RPMI7951 (cell line): ENCODE data around the gene AFF3. TPM values are rescaled to one million over a fixed set of nuclear protein-coding genes. Genes with fewer than 3 reads are reported as not detected.
"Not testable (repeated sequence)": the region's sequence is repeated elsewhere in the genome, so short reads cannot be mapped to it uniquely, and the experiment has no call there.

Source experiments
- DNase-seq: peaks from one replicate; pipeline ENCODE4 v3.0.0-alpha.2; 2012; ENCODE audit warnings: low read depth
- total RNA-seq: library from RNA; depleted of rRNA; stranded (reverse); fragments of >200 nt; shearing (Covaris generic); gene quantifications from 2 replicates; pipeline ENCODE4 v1.2.3, GENCODE V29; 2014

AFF3 gene
- total RNA-seq, 1 experiment from 2014 or later: 1.3 TPM

- no peak for DNase-seq
Measured at GRCh38 chr2:99794414-99794813, 348.0 kb downstream of the AFF3 start.

DNA sequence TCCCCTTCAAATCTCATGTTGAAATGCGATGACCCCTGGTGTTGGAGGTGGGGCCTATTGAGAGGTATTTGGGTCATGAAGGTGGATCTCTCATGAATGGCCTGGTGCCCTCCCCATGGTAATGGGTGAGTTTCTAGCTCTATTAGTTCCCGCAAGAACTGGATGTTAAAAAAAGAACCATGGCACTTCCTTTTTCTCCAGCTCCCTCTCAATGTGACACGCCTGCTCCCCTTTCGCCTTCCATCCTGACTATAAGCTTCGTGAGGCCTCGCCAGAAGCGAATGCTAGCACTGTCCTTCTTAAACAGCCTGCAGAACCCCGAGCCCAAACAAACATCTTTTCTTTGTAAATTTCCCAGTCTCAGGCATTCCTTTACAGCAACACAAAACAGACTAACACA, 349.4 kb downstream of the AFF3 start:
- DNase-seq: no peak

GRCh38 chr2:99789849-99790248, 352.5 kb downstream of the AFF3 start:
- DNase-seq: no peak

DNA sequence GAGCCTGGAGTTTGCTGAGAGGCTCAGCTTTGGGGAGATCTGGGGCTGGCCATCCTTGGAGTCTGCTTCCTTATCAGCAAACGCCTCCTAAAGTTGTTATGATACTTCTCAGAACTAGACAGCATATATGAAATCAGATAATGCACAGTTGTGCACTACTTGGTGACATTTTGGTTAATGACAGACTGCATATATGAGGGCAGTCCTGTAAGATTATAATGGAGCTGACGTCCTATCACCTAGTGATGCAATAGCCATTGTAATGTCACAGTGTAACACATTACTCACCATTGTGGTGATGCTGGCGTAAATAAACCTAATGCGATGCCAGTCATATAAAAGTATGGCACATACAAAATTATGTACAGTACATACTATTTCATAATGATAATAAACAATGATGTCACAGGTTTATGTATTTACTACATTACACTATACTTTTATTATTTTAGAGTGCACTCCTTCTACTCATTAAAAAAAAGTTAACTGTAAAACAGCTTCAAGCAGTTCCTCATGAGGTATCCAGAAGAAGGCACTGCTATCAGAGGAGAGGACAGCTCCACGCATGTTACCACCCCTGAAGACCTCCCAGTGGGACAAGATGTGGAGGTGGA, 354.5 kb downstream of the AFF3 start:
- no peak for DNase-seq

DNA sequence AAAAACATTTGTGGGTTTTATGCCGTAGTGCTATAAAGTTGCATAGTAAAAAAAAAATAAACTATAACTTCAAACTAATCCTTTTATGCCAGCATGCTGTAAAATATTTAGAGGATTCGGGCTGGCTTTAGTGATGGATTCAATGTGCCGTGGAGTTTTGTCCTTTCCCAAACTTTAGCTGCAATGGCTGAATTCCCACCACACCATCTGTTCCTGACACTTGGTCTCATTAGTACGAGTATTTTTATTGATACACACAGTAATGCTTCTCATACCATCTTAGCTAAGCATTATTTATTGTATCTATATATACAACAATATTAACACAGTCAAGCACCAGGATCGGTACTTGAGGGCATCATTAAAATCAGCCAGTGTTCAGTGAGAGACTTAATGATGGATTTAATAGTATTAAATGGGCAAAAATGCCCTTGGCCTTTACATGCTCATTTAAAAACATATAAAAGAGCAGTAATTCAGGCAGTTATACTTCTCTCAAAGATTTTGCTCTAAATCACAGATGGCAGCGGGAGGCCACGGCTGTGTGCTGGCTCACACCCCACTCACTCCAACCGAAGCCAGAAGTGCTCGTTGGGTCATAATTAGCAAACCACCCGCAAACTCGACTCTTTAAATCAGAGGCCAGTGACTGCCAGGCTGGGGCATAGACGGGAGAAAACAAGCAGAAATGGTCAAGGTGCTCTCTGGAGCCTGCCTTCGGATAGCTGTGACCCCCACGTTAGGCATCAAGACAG, 355.6 kb downstream of the AFF3 start:
- DNase-seq: no peak

DNA sequence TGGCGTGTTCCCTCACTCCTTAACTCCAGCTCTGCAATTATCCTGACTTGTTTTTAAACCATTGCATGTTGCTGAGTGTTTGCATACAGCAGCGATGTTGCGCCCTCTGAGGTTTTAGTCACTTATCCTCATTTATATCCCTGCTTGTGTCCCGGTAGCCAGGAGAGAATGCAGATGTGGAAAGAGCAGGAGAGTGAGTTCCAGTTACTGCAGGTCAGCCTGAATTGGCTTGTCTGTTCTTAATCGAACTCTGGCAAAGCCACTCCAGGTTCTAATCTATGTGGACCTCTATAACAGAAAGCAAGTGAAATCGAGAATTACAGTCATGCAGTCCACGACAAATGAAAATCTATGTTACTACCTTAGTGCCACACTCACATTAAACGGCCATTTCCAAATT, 357.4 kb downstream of the AFF3 start:
- no peak for DNase-seq

GRCh38 chr2:99784282-99784681, 358.1 kb downstream of the AFF3 start:
- DNase-seq: no peak

DNA sequence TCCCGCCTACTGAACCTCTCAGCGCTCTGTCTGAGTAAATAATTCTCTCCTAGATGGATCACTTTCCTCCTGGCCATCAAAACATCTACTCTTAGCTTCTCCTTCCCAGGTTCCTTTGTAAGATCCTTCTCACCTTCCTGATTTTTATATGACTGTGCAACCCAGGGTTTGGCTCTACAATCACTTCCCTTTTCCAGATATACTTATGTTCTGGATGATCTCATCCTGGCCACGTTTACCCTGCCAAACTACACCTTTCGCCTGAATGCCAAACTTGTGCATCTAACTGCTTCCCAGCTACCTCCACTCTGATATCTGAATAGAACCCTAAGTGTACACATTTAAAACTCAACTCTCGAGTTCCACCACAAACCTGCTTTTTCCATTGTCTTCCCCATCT, 362.1 kb downstream of the AFF3 start:
- DNase-seq: no peak

GRCh38 chr2:99779276-99779675, 363.1 kb downstream of the AFF3 start:
- no peak for DNase-seq

DNA sequence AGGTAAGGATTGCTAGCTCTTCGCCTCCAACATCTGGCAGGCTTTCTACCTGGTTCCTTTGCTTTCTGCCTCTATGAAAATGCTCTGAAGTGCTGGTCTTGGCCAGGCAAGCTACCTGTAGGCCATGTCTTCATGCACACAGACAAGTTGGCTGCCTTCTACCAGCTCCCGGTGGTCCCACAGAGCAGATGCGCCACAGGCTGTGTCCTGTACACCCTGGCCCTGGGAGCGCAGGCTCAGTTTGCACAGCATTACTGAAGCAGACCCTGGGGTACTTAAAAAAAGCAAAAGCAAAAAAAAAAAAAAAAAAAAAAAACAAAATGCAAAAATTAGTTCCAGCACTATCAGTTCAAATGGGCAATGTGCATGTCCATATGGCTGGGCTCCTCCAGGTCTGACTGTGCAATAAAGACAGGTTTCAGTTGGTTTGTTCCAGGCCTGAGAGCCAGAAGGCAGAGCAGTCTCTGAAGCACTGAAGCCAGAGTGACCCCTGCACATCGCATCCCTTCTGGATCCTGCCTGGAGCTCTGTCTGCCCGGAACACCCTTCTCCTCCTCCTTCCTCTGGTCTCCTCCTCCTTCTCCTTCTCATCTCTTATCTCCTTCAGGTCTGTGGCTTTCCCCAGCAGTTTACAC, 364.6 kb downstream of the AFF3 start:
- DNase-seq: no peak

DNA sequence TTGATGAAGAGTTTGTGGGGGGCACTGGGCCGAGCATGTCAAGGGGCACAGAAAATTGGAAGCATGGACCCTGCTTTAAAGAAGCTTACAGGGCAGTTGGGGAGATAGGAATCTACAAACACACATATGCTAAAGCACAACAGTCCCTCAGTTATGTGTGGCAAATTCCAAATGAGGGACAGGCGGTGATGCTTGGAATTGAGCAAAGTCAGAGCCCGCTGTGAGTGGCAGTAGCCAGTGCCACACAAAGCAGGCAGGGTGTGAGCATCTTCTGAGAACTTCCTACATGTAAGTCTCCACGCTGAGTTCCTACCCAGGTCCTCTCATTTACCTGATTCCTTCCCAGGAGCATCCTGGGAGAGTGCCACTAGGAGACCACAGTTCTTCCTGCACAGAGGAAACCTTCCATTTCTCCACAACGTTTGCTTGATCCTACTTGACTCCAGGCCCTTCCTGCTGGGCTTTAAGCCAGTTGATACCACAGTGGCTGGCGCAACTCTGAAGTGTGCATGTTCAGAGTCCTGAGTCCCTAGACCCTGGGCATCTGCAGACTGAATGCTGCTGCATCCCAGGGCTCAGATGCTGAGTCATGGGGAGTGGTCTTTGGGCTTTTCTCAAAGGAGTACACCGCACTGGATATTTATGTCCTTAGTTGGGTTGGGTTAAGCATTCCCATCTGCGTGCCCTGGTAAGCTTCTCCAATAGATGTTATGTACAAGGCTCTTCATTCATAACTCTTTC, 365.3 kb downstream of the AFF3 start:
- peak; percentile 53 for DNase-seq

GRCh38 chr2:99776206-99776905, 366.0 kb downstream of the AFF3 start:
- no peak for DNase-seq

DNA sequence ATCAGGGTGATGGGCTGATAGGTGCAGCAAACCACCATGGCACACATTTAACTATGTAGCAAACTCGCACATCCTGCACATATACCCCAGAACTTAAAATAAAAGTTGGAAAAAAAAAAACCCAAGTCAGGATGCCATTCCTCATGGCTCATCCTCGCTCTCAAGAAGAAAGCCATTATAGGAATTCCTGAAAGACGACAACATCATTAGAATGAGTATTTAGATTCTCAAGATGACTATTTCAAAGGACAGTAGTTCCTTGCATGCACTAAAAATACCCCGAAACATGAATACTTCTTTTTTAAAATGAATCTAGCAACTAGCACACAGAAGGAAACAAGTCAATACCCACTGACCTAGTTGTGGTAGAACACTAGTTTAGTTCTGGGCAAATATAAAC, 366.8 kb downstream of the AFF3 start:
- DNase-seq: peak; percentile 44

DNA sequence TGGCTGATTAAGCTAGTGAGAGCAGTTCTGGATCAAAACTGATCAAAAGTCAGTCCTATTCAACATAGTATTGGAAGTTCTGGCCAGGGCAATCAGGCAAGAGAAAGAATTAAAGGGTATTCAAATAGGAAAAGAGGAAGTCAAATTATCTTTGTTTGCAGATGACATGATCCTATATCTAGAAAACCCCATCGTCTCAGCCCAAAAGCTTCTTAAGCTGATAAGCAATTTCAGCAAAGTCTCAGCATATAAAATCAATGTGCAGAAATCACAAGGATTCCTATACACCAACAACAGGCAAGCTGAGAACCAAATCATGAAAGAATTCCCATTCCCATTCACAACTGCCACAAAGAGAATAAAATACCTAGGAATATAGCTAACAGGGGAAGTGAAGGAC, 368.7 kb downstream of the AFF3 start:
- not testable (repeated sequence) for DNase-seq

DNA sequence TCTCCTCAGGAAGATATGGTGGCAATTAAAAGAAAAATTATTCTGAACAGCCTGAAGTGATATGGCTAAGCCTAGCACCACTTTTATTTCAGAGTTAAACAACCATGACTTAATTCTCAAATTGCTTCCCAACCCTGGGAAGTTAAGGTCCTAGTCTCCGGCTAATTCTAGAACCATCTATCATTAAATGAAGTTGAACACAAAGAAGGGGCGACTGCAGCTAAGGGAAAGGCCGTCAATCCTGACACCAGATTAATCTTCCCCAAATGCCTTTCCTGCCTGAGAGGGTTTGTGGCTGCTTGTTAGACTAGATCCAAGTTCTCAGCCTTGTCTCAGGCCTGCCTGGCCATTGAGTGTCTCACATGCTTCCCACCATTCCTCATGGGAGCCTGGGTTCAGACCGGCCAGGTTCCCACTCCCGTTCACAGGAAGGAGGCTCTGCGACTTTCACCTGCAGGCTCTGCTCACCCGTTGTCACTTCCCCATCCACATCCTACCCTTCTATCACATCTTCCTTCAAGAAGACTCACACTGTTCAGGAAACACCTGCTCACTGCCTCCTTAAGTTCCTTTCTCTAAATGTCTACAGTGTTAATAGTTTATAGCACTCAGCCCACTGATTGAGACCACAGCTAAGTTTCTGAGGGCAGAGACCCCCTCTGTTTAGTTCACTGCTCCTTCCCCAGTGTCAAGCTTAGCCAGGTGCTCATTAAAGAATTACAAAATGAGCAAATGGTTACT, 369.6 kb downstream of the AFF3 start:
- no peak for DNase-seq

DNA sequence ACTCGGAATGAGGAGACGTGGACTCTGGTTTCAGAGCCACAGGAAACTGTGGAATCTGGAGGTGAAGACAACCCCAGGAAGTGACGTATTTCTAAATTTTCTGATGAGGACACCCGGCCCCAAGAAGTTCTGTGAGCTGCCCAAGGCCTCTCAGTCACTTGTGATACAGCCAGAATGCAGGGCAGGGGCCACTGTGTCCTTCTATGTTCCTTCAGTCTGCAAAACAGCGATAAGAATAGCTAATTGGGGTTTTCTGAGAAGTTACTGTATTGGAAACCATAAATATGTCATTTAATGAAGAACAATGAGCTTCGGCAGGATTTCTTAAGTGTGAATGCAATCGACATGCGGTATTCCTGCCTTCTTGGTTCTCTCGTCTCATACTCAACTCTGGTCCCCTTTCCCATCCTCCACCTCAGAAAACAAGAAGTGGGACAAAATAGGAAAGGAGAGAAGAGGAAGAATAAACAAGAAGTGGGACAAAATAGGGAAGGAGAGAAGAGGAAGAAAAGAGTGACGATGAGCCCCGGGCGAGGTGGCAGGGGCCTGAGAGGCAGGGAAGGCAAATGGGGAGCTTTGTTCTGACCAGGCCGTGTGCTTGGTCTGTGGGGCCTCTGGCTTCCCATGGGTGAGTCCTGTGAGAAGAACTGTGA, 370.6 kb downstream of the AFF3 start:
- DNase-seq: no peak

DNA sequence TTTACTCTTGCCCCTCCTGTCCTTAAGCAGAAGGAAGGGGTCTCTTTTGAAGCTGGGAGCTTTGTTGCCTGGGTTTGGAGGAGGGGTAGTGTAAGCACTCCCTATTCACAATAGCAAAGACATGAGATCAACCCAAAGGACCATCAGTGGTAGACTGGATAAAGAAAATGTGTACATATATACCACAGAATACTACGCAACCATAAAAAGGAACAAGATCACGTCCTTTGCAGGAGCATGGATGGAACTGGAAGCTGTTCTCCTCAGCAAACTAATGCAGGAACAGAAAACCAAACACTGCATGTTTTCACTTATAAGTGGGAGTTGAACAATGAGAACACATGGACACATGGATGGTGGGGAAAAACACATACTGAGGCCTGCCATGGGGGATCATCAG, 371.5 kb downstream of the AFF3 start:
- DNase-seq: no peak

DNA sequence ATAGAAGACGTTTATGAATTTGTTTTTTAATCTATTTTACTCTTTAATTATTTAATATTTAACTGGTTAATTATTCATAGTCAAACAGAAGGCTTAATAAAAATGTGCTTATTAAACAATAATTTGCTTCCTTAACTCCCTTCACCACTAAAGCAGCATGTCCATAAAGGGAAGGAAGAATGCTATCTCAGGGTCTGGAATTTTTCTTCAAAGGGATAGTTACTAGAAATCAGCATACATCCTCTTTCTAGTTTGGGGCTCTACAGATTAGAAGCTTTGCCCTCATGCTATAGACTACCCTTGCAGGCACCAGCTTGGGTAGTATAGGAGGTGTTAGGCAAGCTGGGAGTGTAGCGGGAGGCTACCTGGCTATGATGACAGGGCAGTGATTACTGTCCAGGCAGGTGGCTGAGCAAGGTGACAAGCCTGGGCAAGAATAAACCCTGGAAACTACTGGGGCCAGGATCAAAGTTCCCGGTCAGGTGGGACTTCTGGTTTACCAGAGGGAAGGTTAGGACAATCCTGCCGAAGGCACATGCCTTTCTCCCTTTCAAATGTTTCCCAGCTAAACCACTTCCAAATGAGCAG, 376.6 kb downstream of the AFF3 start:
- no peak for DNase-seq

- no peak for DNase-seq
Measured at GRCh38 chr2:99763764-99764163, 378.6 kb downstream of the AFF3 start.

DNA sequence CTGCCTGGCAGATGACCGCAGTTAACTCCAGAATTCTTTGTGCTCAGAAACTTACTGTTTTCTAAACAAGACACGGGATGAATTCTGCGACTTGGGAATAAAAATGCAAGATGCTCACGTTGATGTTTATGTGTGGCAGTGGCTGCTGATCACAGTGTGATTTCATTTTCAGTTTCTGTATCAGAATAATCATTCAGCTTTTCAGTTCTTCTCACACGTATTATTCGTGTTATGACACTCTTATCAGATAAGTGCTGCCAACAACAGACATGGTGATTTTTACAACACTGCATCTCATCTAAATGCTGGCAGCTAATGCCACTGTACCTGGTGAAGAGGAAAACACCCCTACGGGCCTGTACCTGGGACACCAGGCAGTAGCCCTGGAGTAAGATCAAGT, 379.7 kb downstream of the AFF3 start:
- no peak for DNase-seq
